Panc1 (cell line): ENCODE data around the gene UGT8. TPM values are rescaled to one million over a fixed set of nuclear protein-coding genes. Genes with fewer than 3 reads are reported as not detected.

Source experiments
- ATAC-seq: fragments of 200-7000 bp; cut with Tn5 transposase; 2 replicates; pipeline ENCODE4 v1.9.1; 2020; ENCODE audit warnings: mild to moderate bottlenecking, moderate library complexity
- BruUV-seq: library from RNA; stranded (reverse); fragments of 400-500 nt; replicated peaks from 2 replicates; lab custom pipeline; 2021; lab: Mats Ljungman, UMichigan
- CTCF ChIA-PET: fragments of 300-600 bp; sonication (Branson Sonifier 250); formaldehyde crosslinking; loops from one replicate; lab custom pipeline; 2022; ENCODE audit warnings: antibody characterized with exemption; lab: Charles Lee
- POLR2A ChIA-PET: fragments of 300-600 bp; sonication (Branson Sonifier 250); formaldehyde crosslinking; loops from one replicate; lab custom pipeline; 2022; ENCODE audit warnings: antibody characterized with exemption; lab: Charles Lee
- DNase-seq: peaks from one replicate; pipeline ENCODE4 v3.0.0-alpha.2; 2010; ENCODE audit warnings: low read depth, low spot score
- H3K27ac ChIP-seq: 2 replicates; pipeline ENCODE4 v1.5.1; 2011; ENCODE audit warnings: mild to moderate bottlenecking, low read length, inconsistent platforms
- H3K27me3 ChIP-seq: fragments of 200-500 bp; sonication (Bioruptor generic); 2 replicates; pipeline ENCODE4 v1.6.0; 2014; ENCODE audit warnings: low read length, inconsistent platforms; ENCODE audit not compliant: control insufficient read depth, insufficient read depth
- H3K36me3 ChIP-seq: fragments of 200-500 bp; sonication (Bioruptor generic); 2 replicates; pipeline ENCODE4 v1.5.1; 2014; ENCODE audit warnings: inconsistent platforms, mild to moderate bottlenecking, low read length, moderate library complexity; ENCODE audit not compliant: control insufficient read depth, insufficient read depth
- H3K4me1 ChIP-seq: 2 replicates; pipeline ENCODE4 v1.5.1; 2011; ENCODE audit warnings: inconsistent platforms, mild to moderate bottlenecking, low read length, moderate library complexity; ENCODE audit not compliant: control insufficient read depth, insufficient read depth
- H3K4me3 ChIP-seq, 2 experiments: 2 replicates each; pipeline ENCODE4 v1.5.1; 2011 to 2012; ENCODE audit warnings: low read depth in 2 of 2, low read length in 2 of 2, mild to moderate bottlenecking in 2 of 2, inconsistent platforms in 1 of 2, moderate library complexity in 1 of 2
- H3K9me3 ChIP-seq: fragments of 200-500 bp; sonication (Bioruptor generic); 2 replicates; pipeline ENCODE4 v1.5.1; 2014; ENCODE audit warnings: low read depth, mild to moderate bottlenecking, inconsistent platforms, low read length, moderate library complexity; ENCODE audit not compliant: control insufficient read depth, insufficient read depth
- CTCF ChIP-seq: fragments of 450-650 bp; IDR thresholded peaks from 2 replicates; pipeline ENCODE4 v1.5.1; 2017; ENCODE audit warnings: mild to moderate bottlenecking
- POLR2AphosphoS5 ChIP-seq: IDR thresholded peaks from 2 replicates; pipeline ENCODE4 v1.6.1; 2012; ENCODE audit warnings: mild to moderate bottlenecking, low read depth, low read length, moderate library complexity
- REST ChIP-seq, 2 experiments: IDR thresholded peaks; 2 replicates each; pipeline ENCODE4 v1.6.1; 2011 to 2012; ENCODE audit warnings: low read depth in 2 of 2, control low read depth in 1 of 2, low read length in 1 of 2, mild to moderate bottlenecking in 1 of 2, moderate library complexity in 1 of 2; ENCODE audit not compliant: insufficient read depth in 1 of 2
- SIN3A ChIP-seq: IDR thresholded peaks from 2 replicates; pipeline ENCODE4 v1.6.1; 2012; ENCODE audit warnings: low read depth, mild to moderate bottlenecking, low read length, moderate library complexity, borderline replicate concordance; ENCODE audit not compliant: insufficient read depth
- TCF7L2 ChIP-seq: IDR thresholded peaks from 2 replicates; pipeline ENCODE4 v1.6.1; 2011; ENCODE audit warnings: mild to moderate bottlenecking, low read depth, low read length, inconsistent platforms
- in situ Hi-C: cut with HindIII; loops from 2 replicates; pipeline ENCODE4 v1.10.0; 2016; ENCODE audit warnings: low sequenced_read_pairs, low pct_unique_long_range_greater_than_20kb
- intact Hi-C: fragments of 100-400 bp; cut with micrococcal nuclease; formaldehyde crosslinking; loops from one replicate; pipeline ENCODE4 v1.10.0; 2022; ENCODE audit not compliant: unreplicated experiment
- total RNA-seq: library from RNA; stranded (reverse); gene quantifications from one replicate; pipeline ENCODE4 v1.2.1, GENCODE V29; 2021; ENCODE audit not compliant: unreplicated experiment

UGT8 gene
- total RNA-seq, 1 experiment from 2014 or later, result 2.1 TPM

GRCh38 chr4:114690571-114690970, 92.0 kb downstream of the UGT8 start:
- TF ChIP-seq REST (IDR thresholded peaks at IDR 0.05; ENCODE audit: insufficient read depth in 1 of 2, low read depth in 2 of 2, low read length in 1 of 2), result no peak
- no peak for TF ChIP-seq TCF7L2
- TF ChIP-seq CTCF, result no peak
- no peak for TF ChIP-seq POLR2AphosphoS5
- TF ChIP-seq SIN3A, result no peak
- Histone ChIP-seq H3K9me3 (no peaks in the 10 kb centered on the region), H3K4me1 (no peaks in the 10 kb centered on the region), H3K4me3 (no peak overlapping the region), H3K27ac (no peak overlapping the region), H3K27me3 (no peaks in the 10 kb centered on the region), H3K36me3 (no peaks in the 10 kb centered on the region)
- ATAC-seq (no peak), DNase-seq (no peak)
- ChIA-PET POLR2A (no interaction called here), CTCF (no interaction called here)
- in situ Hi-C loops (no loop called here), intact Hi-C loops (no loop called here)
- BruUV-seq, result no TSS peak

GRCh38 chr4:114691865-114692264, 93.3 kb downstream of the UGT8 start:
- POLR2A ChIA-PET, result no interaction called here
- H3K27me3 ChIP-seq, result no peaks in the 10 kb centered on the region
- DNase-seq, result no peak
- no peak overlapping the region for H3K27ac ChIP-seq
- CTCF ChIA-PET, result no interaction called here
- no peak for ATAC-seq
- no peaks in the 10 kb centered on the region for H3K9me3 ChIP-seq
- in situ Hi-C loops (no loop called here), intact Hi-C loops (no loop called here)
- TF ChIP-seq TCF7L2, result no peak
- TF ChIP-seq REST (IDR thresholded peaks at IDR 0.05; ENCODE audit: insufficient read depth in 1 of 2, low read depth in 2 of 2, low read length in 1 of 2), result no peak
- no peak for TF ChIP-seq POLR2AphosphoS5
- H3K36me3 ChIP-seq, result no peaks in the 10 kb centered on the region
- no peaks in the 10 kb centered on the region for H3K4me1 ChIP-seq
- no peak overlapping the region for H3K4me3 ChIP-seq
- BruUV-seq, result no TSS peak
